Activated naive CD8-positive, alpha-beta T cell (primary cell): ENCODE results near the gene METTL2B.
"Not testable (repeated sequence)": the region's sequence is repeated elsewhere in the genome, so short reads cannot be mapped to it uniquely, and the experiment has no call there.

Experiments
- H3K27ac Mint-ChIP-seq: one replicate; pipeline ENCODE4 v1.8.0; 2021; ENCODE audit warnings: mixed read lengths
- H3K27me3 Mint-ChIP-seq: one replicate; pipeline ENCODE4 v1.8.0; 2021; ENCODE audit warnings: mixed read lengths
- H3K36me3 Mint-ChIP-seq: one replicate; pipeline ENCODE4 v1.8.0; 2021; ENCODE audit warnings: mixed read lengths
- H3K4me1 Mint-ChIP-seq: one replicate; pipeline ENCODE4 v1.8.0; 2021; ENCODE audit warnings: low read depth, mixed read lengths
- H3K4me3 Mint-ChIP-seq: one replicate; pipeline ENCODE4 v1.8.0; 2021; ENCODE audit warnings: mild to moderate bottlenecking, mixed read lengths
- H3K9me3 Mint-ChIP-seq: one replicate; pipeline ENCODE4 v1.8.0; 2021; ENCODE audit warnings: low read depth, mixed read lengths

The METTL2B gene

GRCh38 chr7:128450409-128450808 is 26.1 kb upstream of the METTL2B start:
- peak overlapping the region; percentile 43 for H3K27ac Mint-ChIP-seq
- no peaks in the 10 kb centered on the region for H3K9me3 Mint-ChIP-seq
- no peaks in the 10 kb centered on the region for H3K36me3 Mint-ChIP-seq
- no peaks in the 10 kb centered on the region for H3K27me3 Mint-ChIP-seq
- no peak overlapping the region for H3K4me3 Mint-ChIP-seq
- H3K4me1 Mint-ChIP-seq: peaks cover 28% of the 10 kb centered on the region

- H3K4me3 Mint-ChIP-seq: no peak overlapping the region
These were observed 25.6 kb upstream of the METTL2B start for GRCh38 chr7:128450913-128451312.

GRCh38 chr7:128452552-128452951 is 24.0 kb upstream of the METTL2B start:
- no peaks in the 10 kb centered on the region for H3K27me3 Mint-ChIP-seq
- peak overlapping the region; percentile 30 for H3K27ac Mint-ChIP-seq
- H3K4me3 Mint-ChIP-seq: no peak overlapping the region
- peaks cover 34% of the 10 kb centered on the region for H3K4me1 Mint-ChIP-seq
- H3K9me3 Mint-ChIP-seq: no peaks in the 10 kb centered on the region
- H3K36me3 Mint-ChIP-seq: peaks cover 3% of the 10 kb centered on the region

More at GRCh38 chr7:128450913-128451312, 25.6 kb upstream of the METTL2B start:
- Mint-ChIP-seq H3K27me3 (no peaks in the 10 kb centered on the region), H3K9me3 (no peaks in the 10 kb centered on the region), H3K27ac (no peak overlapping the region), H3K36me3 (no peaks in the 10 kb centered on the region), H3K4me1 (peaks cover 29% of the 10 kb centered on the region)

- Mint-ChIP-seq H3K4me3 (peak overlapping the region; percentile 3), H3K9me3 (no peaks in the 10 kb centered on the region), H3K27me3 (no peaks in the 10 kb centered on the region), H3K36me3 (peaks cover 8% of the 10 kb centered on the region), H3K27ac (peak overlapping the region; percentile 16), H3K4me1 (peaks cover 43% of the 10 kb centered on the region)
These were observed 22.4 kb upstream of the METTL2B start for GRCh38 chr7:128453836-128454804.

- H3K27me3 Mint-ChIP-seq: no peaks in the 10 kb centered on the region
- peak overlapping the region; percentile 95 for H3K4me3 Mint-ChIP-seq
- H3K36me3 Mint-ChIP-seq: peaks cover 8% of the 10 kb centered on the region
- peaks cover 51% of the 10 kb centered on the region for H3K4me1 Mint-ChIP-seq
- H3K9me3 Mint-ChIP-seq: no peaks in the 10 kb centered on the region
- peak overlapping the region; percentile 99 for H3K27ac Mint-ChIP-seq
These were observed 21.6 kb upstream of the METTL2B start for GRCh38 chr7:128454808-128455542.

- H3K4me3 Mint-ChIP-seq: peak within 1 kb of the TSS; percentile 95
These were observed 20.8 kb upstream of the METTL2B start, which contains the start of gene HILPDA for GRCh38 chr7:128455543-128456254. Gene HILPDA, plus strand, starts transcription at chr7:128455878. Its CDS starts 1,391 bp downstream, at chr7:128457269.

GRCh38 chr7:128456255-128456725 is 20.3 kb upstream of the METTL2B start:
- Mint-ChIP-seq H3K9me3 (no peaks in the 10 kb centered on the region), H3K36me3 (peaks cover 8% of the 10 kb centered on the region), H3K4me3 (peak overlapping the region; percentile 95), H3K27ac (peak overlapping the region; percentile 89), H3K27me3 (no peaks in the 10 kb centered on the region), H3K4me1 (peaks cover 47% of the 10 kb centered on the region)

More at GRCh38 chr7:128455543-128456254, 20.8 kb upstream of the METTL2B start, which contains the start of gene HILPDA:
- H3K27ac Mint-ChIP-seq: peak within 1 kb of the TSS; percentile 99
- peaks cover 47% of the 10 kb centered on the region for H3K4me1 Mint-ChIP-seq
- no peaks in the 10 kb centered on the region for H3K27me3 Mint-ChIP-seq
- H3K36me3 Mint-ChIP-seq: peaks cover 8% of the 10 kb centered on the region
- no peaks in the 10 kb centered on the region for H3K9me3 Mint-ChIP-seq

- H3K9me3 Mint-ChIP-seq, H3K27me3 Mint-ChIP-seq, H3K27ac Mint-ChIP-seq, H3K36me3 Mint-ChIP-seq: not testable (repeated sequence)
- Mint-ChIP-seq H3K4me3 (peak overlapping the region; percentile 95), H3K4me1 (peaks cover 36% of the 10 kb centered on the region)
These were observed 19.2 kb upstream of the METTL2B start for GRCh38 chr7:128457385-128457784.

GRCh38 chr7:128458956-128459355 is 17.6 kb upstream of the METTL2B start:
- Mint-ChIP-seq H3K27me3 (no peaks in the 10 kb centered on the region), H3K4me3 (peak overlapping the region; percentile 95), H3K9me3 (no peaks in the 10 kb centered on the region), H3K27ac (peak overlapping the region; percentile 98), H3K4me1 (peaks cover 34% of the 10 kb centered on the region), H3K36me3 (peaks cover 8% of the 10 kb centered on the region)

- Mint-ChIP-seq H3K27ac (peak overlapping the region; percentile 81), H3K4me3 (peak overlapping the region; percentile 46), H3K36me3 (peaks cover 8% of the 10 kb centered on the region), H3K4me1 (peaks cover 34% of the 10 kb centered on the region), H3K9me3 (no peaks in the 10 kb centered on the region), H3K27me3 (no peaks in the 10 kb centered on the region)
These were observed 17.1 kb upstream of the METTL2B start for GRCh38 chr7:128459394-128459878.

- H3K27ac Mint-ChIP-seq: no peak overlapping the region
These were observed 14.1 kb upstream of the METTL2B start for GRCh38 chr7:128462460-128462859.

GRCh38 chr7:128463345-128463744 is 13.2 kb upstream of the METTL2B start:
- H3K9me3 Mint-ChIP-seq, H3K27ac Mint-ChIP-seq, H3K36me3 Mint-ChIP-seq, H3K4me3 Mint-ChIP-seq, H3K27me3 Mint-ChIP-seq: not testable (repeated sequence)
- H3K4me1 Mint-ChIP-seq: peaks cover 16% of the 10 kb centered on the region

More at GRCh38 chr7:128462460-128462859, 14.1 kb upstream of the METTL2B start:
- H3K36me3 Mint-ChIP-seq: peaks cover 6% of the 10 kb centered on the region
- H3K4me1 Mint-ChIP-seq: peaks cover 22% of the 10 kb centered on the region
- no peaks in the 10 kb centered on the region for H3K9me3 Mint-ChIP-seq
- H3K27me3 Mint-ChIP-seq: no peaks in the 10 kb centered on the region
- H3K4me3 Mint-ChIP-seq: no peak overlapping the region

- H3K9me3 Mint-ChIP-seq, H3K36me3 Mint-ChIP-seq, H3K4me3 Mint-ChIP-seq, H3K27me3 Mint-ChIP-seq, H3K27ac Mint-ChIP-seq: not testable (repeated sequence)
- peaks cover 10% of the 10 kb centered on the region for H3K4me1 Mint-ChIP-seq
These were observed 12.6 kb upstream of the METTL2B start for GRCh38 chr7:128463933-128464332.

GRCh38 chr7:128466871-128467270 is 9.7 kb upstream of the METTL2B start:
- not testable (repeated sequence) for H3K4me1 Mint-ChIP-seq, H3K9me3 Mint-ChIP-seq, H3K27me3 Mint-ChIP-seq, H3K27ac Mint-ChIP-seq, H3K36me3 Mint-ChIP-seq, H3K4me3 Mint-ChIP-seq
